Natural killer cell (primary cell): ENCODE results near the gene CNKSR3. TPM values are rescaled to one million over a fixed set of nuclear protein-coding genes. Genes with fewer than 3 reads are reported as not detected.

Source experiments
- ATAC-seq, 3 donors: fragments of 150-1000 bp in 2 of 3; fragments of 200-7000 bp in 1 of 3; cut with Tn5 transposase; 1 replicate in 1 of 3; 2 replicates in 2 of 3; pipeline ENCODE4 v1.10.0; 2021; ENCODE audit warnings: mild to moderate bottlenecking in 2 of 3, moderate library complexity in 2 of 3
- DNase-seq, 2 donors: peaks; one replicate each; pipeline versions ENCODE4 v3.0.0 to v3.0.0-alpha.2; 2013 to 2021; ENCODE audit warnings: mixed read lengths in 1 of 2
- H3K27ac ChIP-seq: one replicate; pipeline ENCODE4 v1.5.1; 2013; ENCODE audit warnings: mild to moderate bottlenecking, low read length
- H3K27me3 ChIP-seq: one replicate; pipeline ENCODE4 v1.6.1; 2013; ENCODE audit warnings: low read length; ENCODE audit not compliant: control insufficient read depth, insufficient read depth
- H3K36me3 ChIP-seq: one replicate; pipeline ENCODE4 v1.6.1; 2013; ENCODE audit warnings: low read length; ENCODE audit not compliant: control insufficient read depth, insufficient read depth
- H3K4me1 ChIP-seq: one replicate; pipeline ENCODE4 v1.6.1; 2013; ENCODE audit warnings: low read length; ENCODE audit not compliant: control insufficient read depth, insufficient read depth
- H3K4me3 ChIP-seq: one replicate; pipeline ENCODE4 v1.5.1; 2013; ENCODE audit warnings: low read length
- H3K9me3 ChIP-seq: one replicate; pipeline ENCODE4 v1.6.1; 2013; ENCODE audit warnings: low read length; ENCODE audit not compliant: control insufficient read depth, insufficient read depth
- H3K27ac Mint-ChIP-seq, 2 donors: one replicate each; pipeline ENCODE4 v1.8.0; 2022; ENCODE audit warnings: mild to moderate bottlenecking in 2 of 2, mixed read lengths in 2 of 2, moderate library complexity in 1 of 2
- H3K27me3 Mint-ChIP-seq, 2 donors: one replicate each; pipeline ENCODE4 v1.8.0; 2022; ENCODE audit warnings: low read depth in 2 of 2, mixed read lengths in 2 of 2
- H3K36me3 Mint-ChIP-seq: one replicate; pipeline ENCODE4 v1.8.0; 2022; ENCODE audit warnings: mixed read lengths
- H3K4me1 Mint-ChIP-seq, 2 donors: one replicate each; pipeline ENCODE4 v1.8.0; 2022; ENCODE audit warnings: mixed read lengths in 2 of 2
- H3K4me3 Mint-ChIP-seq: one replicate; pipeline ENCODE4 v1.8.0; 2022; ENCODE audit warnings: mild to moderate bottlenecking, moderate library complexity, mixed read lengths
- H3K9me3 Mint-ChIP-seq, 2 donors: one replicate each; pipeline ENCODE4 v1.8.0; 2022; ENCODE audit warnings: mixed read lengths in 2 of 2
- WGBS: methylation state at CpG from one replicate; pipeline ENCODE4 v1.1.7; 2013; ENCODE audit warnings: missing lambda C conversion rate; ENCODE audit not compliant: insufficient coverage; 5-methylcytosine and 5-hydroxymethylcytosine counted together
- intact Hi-C: fragments of 100-400 bp; cut with micrococcal nuclease; formaldehyde crosslinking; loops from one replicate; pipeline ENCODE4 v1.14.2; 2022
- total RNA-seq, 4 donors: library from RNA; stranded (reverse); fragments of 120-200 nt in 1 of 4; gene quantifications; one replicate each; pipeline versions ENCODE4 v1.2.3 to v1.2.4, GENCODE V29; 2013 to 2022
- TF ChIP-seq, protein P1 (sequence below): fragments of 200-600 bp; IDR thresholded peaks from one replicate; pipeline ENCODE4 v1.8.0; 2022; ENCODE audit warnings: antibody characterized with exemption

CNKSR3 gene
- total RNA-seq, 3 donors from 2014 or later (not counting 1 experiment from before 2014, with no cell fraction given): 0.18 TPM; not detected in 2

DNA sequence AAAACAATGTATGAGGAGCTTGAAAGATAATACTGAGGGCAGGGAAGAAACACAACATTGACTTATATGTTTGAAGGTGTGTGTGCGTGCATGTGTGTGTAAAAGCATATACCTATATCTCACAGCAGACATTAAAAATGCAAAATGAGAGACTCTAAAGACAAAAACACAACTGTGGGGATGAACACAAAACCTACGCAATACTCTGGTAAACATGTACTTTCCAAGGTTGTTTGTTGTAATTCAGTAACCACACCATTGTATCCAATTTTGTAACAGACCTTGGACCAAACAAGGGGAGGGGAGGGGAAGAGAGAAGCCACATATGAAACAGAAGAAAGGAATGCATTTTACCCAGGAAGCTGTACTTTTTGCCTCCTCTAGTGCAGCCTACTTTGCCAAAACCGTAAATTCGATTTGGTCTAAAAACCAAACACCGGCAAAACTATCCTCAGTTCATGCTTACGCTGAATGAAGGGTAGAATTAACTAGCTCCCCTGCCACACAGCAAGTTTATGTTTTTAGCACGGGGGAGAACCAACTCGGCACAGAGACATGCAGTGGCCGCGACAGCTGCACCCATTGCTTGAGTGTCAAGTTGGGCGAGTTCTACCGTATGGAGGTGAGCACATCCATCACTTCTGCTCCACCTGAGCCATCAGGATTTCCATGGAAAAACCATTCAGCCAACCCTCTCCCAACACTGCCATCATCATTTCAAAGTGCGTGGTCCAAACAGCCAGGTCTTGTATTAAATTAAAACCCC lies 50.0 kb downstream of the CNKSR3 start:
- Mint-ChIP-seq H3K27me3 (no peaks in the 10 kb centered on the region), H3K4me3 (no peak overlapping the region), H3K4me1 (no peaks in the 10 kb centered on the region), H3K36me3 (no peaks in the 10 kb centered on the region), H3K9me3 (no peaks in the 10 kb centered on the region), H3K27ac (no peak overlapping the region)
- no peaks in the 10 kb centered on the region for H3K9me3 ChIP-seq
- DNase-seq (no peak), ATAC-seq (no peak)
- intact Hi-C loops: no loop called here
- H3K4me3 ChIP-seq: no peak overlapping the region
- no peaks in the 10 kb centered on the region for H3K27me3 ChIP-seq
- TF ChIP-seq, protein P1, sequence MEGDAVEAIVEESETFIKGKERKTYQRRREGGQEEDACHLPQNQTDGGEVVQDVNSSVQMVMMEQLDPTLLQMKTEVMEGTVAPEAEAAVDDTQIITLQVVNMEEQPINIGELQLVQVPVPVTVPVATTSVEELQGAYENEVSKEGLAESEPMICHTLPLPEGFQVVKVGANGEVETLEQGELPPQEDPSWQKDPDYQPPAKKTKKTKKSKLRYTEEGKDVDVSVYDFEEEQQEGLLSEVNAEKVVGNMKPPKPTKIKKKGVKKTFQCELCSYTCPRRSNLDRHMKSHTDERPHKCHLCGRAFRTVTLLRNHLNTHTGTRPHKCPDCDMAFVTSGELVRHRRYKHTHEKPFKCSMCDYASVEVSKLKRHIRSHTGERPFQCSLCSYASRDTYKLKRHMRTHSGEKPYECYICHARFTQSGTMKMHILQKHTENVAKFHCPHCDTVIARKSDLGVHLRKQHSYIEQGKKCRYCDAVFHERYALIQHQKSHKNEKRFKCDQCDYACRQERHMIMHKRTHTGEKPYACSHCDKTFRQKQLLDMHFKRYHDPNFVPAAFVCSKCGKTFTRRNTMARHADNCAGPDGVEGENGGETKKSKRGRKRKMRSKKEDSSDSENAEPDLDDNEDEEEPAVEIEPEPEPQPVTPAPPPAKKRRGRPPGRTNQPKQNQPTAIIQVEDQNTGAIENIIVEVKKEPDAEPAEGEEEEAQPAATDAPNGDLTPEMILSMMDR: no peak
- H3K36me3 ChIP-seq: no peaks in the 10 kb centered on the region
- H3K27ac ChIP-seq: no peak overlapping the region
- 94% methylated on average over 11 of the region's 13 CpGs for WGBS
- H3K4me1 ChIP-seq: no peaks in the 10 kb centered on the region

DNA sequence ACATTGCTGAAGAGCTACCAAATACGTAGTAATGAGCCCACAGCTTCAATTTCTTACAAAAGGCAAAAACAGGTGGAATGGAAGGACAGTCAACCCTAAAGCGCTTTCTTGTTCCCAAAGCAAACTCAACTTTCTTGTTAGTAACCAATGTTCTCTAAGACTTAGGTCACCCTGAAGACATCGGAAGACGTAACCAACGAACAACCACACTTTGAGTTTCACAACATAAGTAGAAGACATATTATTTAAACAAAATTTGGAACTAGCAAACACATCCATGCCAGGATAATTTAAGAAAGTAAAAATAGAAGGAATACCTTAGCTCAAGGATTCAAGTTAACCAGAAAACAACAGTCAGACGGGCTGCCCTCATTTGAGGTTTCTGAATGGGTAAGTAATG lies 51.0 kb downstream of the CNKSR3 start:
- TF ChIP-seq, protein P1: no peak
- H3K27me3 Mint-ChIP-seq: no peaks in the 10 kb centered on the region
- DNase-seq (no peak), ATAC-seq (no peak)
- Histone ChIP-seq H3K27ac (no peak overlapping the region), H3K27me3 (no peaks in the 10 kb centered on the region), H3K9me3 (no peaks in the 10 kb centered on the region), H3K36me3 (no peaks in the 10 kb centered on the region), H3K4me1 (no peaks in the 10 kb centered on the region), H3K4me3 (no peak overlapping the region)
- WGBS: 94% methylated on average over 6 of the region's 6 CpGs
- no peaks in the 10 kb centered on the region for H3K9me3 Mint-ChIP-seq
- no peak overlapping the region for H3K4me3 Mint-ChIP-seq
- H3K4me1 Mint-ChIP-seq: no peaks in the 10 kb centered on the region
- H3K36me3 Mint-ChIP-seq: no peaks in the 10 kb centered on the region
- H3K27ac Mint-ChIP-seq: no peak overlapping the region
- intact Hi-C loops: no loop called here

DNA sequence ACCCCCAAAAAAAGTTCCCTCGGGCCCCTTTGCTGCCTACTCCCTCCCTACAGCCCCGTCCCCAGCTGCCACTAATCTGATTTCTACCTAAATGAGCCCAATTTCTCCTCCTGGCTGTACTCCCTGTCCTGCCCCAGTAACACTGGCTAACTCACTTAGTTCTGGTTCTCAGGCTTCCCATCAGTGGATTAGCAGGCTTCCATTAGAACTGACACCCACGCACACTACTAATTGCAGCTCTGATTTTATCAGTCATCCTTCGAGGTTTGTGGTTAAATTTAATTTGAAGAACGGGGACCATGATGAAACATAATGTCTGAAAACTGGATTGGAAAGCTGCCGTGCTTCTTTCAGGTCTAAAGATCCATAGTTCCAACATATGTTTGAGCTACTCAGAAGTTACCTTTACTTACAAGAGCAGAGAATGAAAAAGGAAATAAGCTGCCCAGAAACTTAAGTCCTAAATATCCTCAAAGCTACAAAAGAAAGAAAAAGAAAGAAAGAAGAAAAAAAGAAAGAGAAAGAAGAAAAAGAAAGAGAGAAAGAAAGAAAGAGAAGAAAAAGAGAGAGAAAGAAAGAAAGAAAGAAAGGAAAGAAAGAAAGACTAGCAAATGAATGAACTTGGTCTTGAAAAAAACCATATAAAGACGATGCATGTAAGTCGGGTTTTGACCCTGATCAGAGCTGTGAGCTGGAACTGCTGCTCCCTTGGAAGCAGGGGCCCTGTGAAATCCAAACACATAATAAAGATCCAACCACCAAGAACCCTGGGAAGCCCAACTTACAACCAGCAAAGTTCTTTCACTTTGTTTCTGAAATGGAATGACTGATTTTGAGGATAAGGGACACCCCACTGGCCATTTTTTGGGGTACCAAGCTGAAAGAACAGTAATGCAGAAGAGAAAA lies 51.7 kb downstream of the CNKSR3 start:
- no peaks in the 10 kb centered on the region for H3K27me3 Mint-ChIP-seq
- Histone ChIP-seq H3K4me1 (no peaks in the 10 kb centered on the region), H3K36me3 (no peaks in the 10 kb centered on the region), H3K27ac (no peak overlapping the region), H3K9me3 (no peaks in the 10 kb centered on the region), H3K27me3 (no peaks in the 10 kb centered on the region), H3K4me3 (no peak overlapping the region)
- ATAC-seq (no peak), DNase-seq (no peak)
- TF ChIP-seq, protein P1: no peak
- intact Hi-C loops: no loop called here
- WGBS: 59% methylated on average over 6 of the region's 8 CpGs
- no peaks in the 10 kb centered on the region for H3K36me3 Mint-ChIP-seq
- no peaks in the 10 kb centered on the region for H3K4me1 Mint-ChIP-seq
- H3K4me3 Mint-ChIP-seq: no peak overlapping the region
- no peaks in the 10 kb centered on the region for H3K9me3 Mint-ChIP-seq
- no peak overlapping the region for H3K27ac Mint-ChIP-seq
